NCI-H2227 (cell line): Measurements from ENCODE around the gene PRKACG.

ENCODE experiments used
- DNase-seq: peaks from one replicate; lab custom pipeline; 2025; ENCODE audit not compliant: unreplicated experiment; lab: John Stamatoyannopoulos, UW

The PRKACG gene

GRCh38 chr9:68983522-68984424 is 30.1 kb downstream of the PRKACG start:
- no peak for DNase-seq

DNA sequence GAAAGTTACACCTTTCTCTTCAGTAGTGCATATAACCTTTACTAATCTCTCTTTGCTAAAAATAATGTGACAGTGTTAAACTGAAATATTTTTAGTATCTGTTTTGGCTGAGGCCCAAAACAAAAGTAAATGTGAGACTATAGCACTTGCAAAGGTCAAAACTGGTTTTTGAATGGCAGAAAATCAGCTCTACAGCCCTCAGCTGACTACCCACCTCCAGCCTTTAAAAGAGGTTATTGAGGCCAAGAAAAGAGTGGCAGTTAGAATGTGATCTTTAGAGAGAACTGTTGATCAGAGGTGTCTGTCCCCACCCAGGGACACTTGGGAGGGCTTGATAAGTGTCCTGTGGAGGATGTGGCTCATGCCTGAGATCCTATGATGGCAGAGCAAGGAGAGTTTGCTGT is 30.9 kb downstream of the PRKACG start:
- DNase-seq: no peak

- peak; percentile 8 for DNase-seq
Measured at GRCh38 chr9:68981789-68982188, 32.1 kb downstream of the PRKACG start.

DNA sequence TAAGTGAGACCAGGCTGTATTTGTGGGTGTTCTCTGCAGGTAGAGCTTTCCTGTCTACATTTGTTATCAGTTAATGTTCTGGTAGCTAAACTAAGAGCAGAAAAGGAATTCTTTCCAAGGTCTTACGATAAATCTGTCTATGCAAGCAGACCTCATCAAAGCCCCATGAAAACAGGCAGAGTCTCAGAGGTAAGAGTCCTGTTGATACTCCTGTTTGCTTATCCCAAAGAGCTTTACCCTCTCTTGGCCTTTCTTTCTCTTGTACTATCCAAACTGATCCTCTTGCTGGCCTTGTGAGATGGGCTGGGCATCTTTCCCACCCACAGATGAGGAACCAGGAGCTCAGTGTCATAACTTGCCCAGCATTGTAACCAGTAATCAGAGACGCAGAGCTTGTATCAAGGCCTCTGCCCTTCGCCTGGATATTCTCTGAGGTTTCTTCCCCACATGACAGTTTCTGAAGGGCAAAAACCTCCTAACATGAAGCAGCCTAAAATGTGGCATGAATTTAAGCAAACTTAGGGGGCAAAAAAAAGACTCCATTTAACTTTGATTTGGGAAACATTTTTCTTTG is 33.5 kb downstream of the PRKACG start:
- no peak for DNase-seq

GRCh38 chr9:68979538-68980314 is 34.2 kb downstream of the PRKACG start:
- peak; percentile 25 for DNase-seq

DNA sequence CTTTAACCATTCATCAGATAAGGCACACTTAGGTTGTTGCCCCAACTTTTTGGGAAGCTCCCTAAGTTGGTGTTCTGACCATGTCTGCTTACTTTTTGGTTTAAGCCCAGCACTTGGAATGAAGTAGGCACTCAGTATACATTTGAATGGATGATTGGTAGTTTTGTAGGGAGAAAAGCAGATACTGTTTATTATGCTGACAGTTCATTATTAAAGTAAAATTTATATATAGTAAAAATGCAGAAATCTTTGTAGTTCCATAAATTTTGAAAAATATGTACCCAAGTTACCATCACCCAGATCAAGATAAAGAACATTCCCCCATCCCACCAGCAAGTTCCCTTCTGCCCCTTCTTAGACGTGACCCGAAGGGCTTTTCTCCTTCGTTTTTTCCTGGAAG is 35.4 kb downstream of the PRKACG start:
- no peak for DNase-seq

GRCh38 chr9:68978066-68978465 is 35.8 kb downstream of the PRKACG start:
- DNase-seq: no peak

DNA sequence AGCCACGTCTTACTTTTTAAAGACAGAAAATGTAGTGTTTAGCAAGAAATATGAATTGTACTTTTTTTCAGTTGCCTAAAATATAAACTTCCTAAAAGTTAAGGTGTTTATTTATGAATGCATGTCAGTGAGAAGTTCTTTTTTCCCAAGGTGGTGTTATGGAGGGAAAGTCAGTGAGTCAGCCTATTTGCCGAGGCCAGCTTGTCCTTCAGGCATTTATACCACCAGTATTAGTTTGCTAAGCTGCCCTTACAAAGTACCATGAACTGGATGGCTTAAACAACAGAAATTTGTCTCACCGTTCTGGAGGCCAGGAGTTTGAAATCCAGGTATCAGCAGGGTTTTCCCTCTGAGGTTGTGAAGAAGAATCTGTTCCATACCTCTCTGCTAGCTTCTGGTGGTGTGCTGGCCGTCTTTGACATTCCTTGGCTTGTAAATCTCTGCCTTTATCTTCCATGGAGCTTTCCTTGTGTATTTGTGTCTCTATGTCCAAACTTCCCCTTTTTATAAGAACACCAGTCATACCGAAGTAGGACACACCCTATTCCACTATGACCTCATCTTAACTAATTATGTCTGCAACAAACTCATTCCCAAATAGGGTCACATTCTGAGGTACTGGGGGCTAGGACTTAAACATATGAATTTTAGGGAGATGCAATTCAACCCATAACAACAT is 38.4 kb downstream of the PRKACG start:
- DNase-seq: no peak

DNA sequence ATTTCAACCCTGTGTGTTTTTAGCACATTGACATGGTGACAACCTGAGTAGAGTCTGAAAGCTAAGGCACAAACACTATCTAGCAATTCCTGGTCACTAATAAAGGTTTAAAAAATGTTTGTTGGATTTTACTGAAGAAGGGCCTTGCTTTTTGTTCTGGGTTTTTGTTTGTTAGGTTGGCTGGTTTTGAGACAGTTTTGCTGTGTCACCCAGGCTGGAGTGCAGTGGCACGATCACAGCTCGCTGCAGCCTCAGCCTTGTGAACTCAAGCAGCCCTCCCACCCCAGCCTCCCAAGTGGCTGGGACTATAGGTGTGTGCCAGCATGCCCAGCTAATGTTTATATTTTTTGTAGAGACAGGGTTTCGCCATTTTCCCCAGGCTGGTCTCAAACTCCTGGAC is 39.0 kb downstream of the PRKACG start:
- no peak for DNase-seq

GRCh38 chr9:68974431-68974830 is 39.5 kb downstream of the PRKACG start:
- no peak for DNase-seq

DNA sequence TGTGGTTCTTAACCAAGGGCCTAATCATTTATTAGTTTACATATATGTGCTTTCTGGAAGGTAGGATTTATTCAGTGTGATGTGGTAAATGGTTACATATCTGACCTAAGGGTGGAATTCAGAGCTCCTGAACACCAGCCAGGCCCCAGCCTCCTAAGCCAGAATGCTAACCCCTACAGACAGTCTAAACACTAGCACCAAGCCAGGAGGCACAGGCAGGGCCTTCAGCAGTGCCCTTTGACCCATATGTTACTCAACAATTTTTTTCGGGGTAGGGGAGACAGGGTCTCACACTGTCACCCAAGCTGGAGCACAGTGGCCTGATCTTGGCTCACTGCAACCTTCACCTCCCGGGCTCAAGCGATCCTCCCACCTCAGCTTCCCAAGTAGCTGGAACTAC is 40.3 kb downstream of the PRKACG start:
- DNase-seq: no peak

DNA sequence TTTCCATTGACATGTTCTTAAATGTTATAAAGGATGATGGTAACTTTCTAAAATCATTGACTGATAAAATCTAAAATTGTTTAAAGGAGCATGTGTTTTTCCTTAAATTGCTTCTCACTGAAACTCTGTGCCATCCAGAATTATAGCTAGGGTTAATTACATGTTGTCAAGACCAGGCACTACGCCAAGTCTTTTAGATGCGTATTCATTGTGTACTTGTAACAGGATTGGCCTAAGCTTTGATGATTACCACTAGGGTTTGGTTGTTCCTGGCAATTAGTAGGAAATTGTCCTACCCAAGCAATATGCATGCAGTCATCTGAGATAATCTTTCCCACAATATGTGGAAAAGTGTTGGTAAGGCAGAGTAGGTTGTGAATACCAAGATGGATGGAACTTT is 43.8 kb downstream of the PRKACG start:
- DNase-seq: peak; percentile 79

DNA sequence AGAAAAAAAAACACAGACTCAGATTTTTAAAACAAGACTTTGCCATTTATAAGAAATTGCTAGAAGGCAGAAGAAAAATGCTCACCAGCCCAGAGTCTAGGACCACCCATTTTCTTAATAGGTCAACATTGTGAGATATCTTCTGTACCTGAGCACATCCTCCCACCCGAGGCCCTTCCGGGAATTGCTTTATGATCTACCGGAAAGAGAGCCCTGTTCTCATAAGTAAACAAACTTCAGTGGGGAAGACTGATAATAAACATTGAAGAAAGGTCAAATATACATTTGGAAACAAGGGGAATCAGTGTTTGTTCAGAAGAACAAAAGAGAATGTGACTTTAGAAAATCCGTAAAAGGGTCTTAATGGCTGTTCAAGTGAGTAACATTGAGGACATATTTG is 44.4 kb downstream of the PRKACG start:
- peak; percentile 16 for DNase-seq

- DNase-seq: no peak
Measured at GRCh38 chr9:68967800-68968199, 46.1 kb downstream of the PRKACG start.

GRCh38 chr9:68966496-68966944 is 47.4 kb downstream of the PRKACG start:
- DNase-seq: no peak

DNA sequence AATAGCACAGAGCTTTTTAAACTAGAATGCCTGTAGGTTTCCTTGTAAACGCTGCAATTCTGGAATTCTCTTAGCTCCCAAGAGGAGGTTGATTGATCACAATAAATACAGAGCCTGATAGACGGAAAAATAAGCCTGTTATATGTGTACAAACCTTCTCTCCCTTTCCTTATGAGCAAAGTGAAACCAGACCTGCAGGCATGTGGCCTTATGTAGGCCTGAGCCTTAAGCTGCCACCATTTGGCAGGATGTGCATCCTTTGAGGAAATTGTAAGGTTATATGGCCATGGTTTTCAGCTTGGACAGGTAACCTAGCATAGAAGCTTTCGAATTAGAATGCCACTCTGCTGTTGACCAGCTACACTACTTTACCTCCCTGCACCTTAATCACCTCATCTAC is 49.1 kb downstream of the PRKACG start:
- DNase-seq: no peak

- no peak for DNase-seq
Measured at GRCh38 chr9:68964102-68964541, 49.8 kb downstream of the PRKACG start.

DNA sequence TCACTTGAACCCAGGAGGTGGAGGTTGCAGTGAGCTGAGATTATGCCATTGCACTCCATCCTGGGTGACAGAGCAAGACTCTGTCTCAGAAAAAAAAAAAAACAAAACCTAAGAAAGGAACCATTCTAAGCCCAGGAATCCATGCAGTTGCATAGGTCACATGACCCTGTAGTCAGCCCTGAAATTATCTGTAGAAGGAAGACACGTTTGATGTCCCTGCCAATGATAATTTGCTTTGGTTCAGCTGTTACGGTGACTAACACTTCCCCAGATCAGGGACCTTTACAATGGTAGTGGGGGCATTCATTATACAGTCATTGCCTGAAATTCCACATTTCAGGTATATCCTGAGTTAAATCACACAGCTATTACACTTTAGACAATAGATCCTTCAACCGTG is 50.5 kb downstream of the PRKACG start:
- DNase-seq: no peak
